H1 (cell line): ENCODE results near the gene WWC1. TPM values are rescaled to one million over a fixed set of nuclear protein-coding genes. Genes with fewer than 3 reads are reported as not detected.
"Not testable (repeated sequence)": the region's sequence is repeated elsewhere in the genome, so short reads cannot be mapped to it uniquely, and the experiment has no call there.

Source experiments
- CTCF ChIA-PET: fragments of 300-600 bp; sonication (Branson Sonifier 250); formaldehyde crosslinking; loops from one replicate; lab custom pipeline; 2021; ENCODE audit not compliant: partially characterized antibody; lab: Charles Lee
- POLR2A ChIA-PET: fragments of 300-600 bp; sonication (Branson Sonifier 250); formaldehyde crosslinking; loops from one replicate; lab custom pipeline; 2021; ENCODE audit warnings: inconsistent platforms; ENCODE audit not compliant: partially characterized antibody; lab: Charles Lee
- DNase-seq, 2 experiments: peaks; one replicate each; pipeline versions ENCODE4 v3.0.0 to v3.0.0-alpha.2; 2010 to 2022; ENCODE audit warnings: low spot score in 2 of 2, low read depth in 1 of 2, mixed read lengths in 1 of 2
- FAIRE-seq: peaks from 2 replicates; lab custom pipeline; 2011; peaks lifted over from hg19 to GRCh38; lab: Jason Lieb, UNC
- H2AFZ ChIP-seq: 2 replicates; pipeline ENCODE4 v1.8.1; 2012; ENCODE audit warnings: low read length, inconsistent platforms
- H2AK5ac ChIP-seq: 2 replicates; pipeline ENCODE4 v1.6.1; 2013; ENCODE audit warnings: low read depth, low read length
- H2BK120ac ChIP-seq: replicated peaks from 2 replicates; pipeline ENCODE3; 2013; ENCODE audit warnings: low read depth, low read length, inconsistent platforms
- H2BK12ac ChIP-seq: 2 replicates; pipeline ENCODE4 v1.6.1; 2013; ENCODE audit warnings: low read depth, low read length
- H2BK15ac ChIP-seq: 2 replicates; pipeline ENCODE4 v1.6.1; 2013; ENCODE audit warnings: low read length
- H2BK20ac ChIP-seq: 2 replicates; pipeline ENCODE4 v1.6.1; 2013; ENCODE audit warnings: low read length
- H2BK5ac ChIP-seq: 2 replicates; pipeline ENCODE4 v1.6.1; 2013; ENCODE audit warnings: low read depth, low read length
- H3K14ac ChIP-seq: 2 replicates; pipeline ENCODE4 v1.6.1; 2013; ENCODE audit warnings: inconsistent platforms; ENCODE audit not compliant: insufficient read length
- H3K18ac ChIP-seq: 2 replicates; pipeline ENCODE4 v1.6.1; 2013; ENCODE audit warnings: low read length; ENCODE audit errors: extremely low read depth
- H3K23ac ChIP-seq: 2 replicates; pipeline ENCODE4 v1.6.1; 2013; ENCODE audit warnings: inconsistent platforms; ENCODE audit not compliant: insufficient read length
- H3K23me2 ChIP-seq: 2 replicates; pipeline ENCODE4 v1.6.1; 2013; ENCODE audit warnings: low read depth, low read length
- H3K27ac ChIP-seq: 2 replicates; pipeline ENCODE4 v1.6.1; 2011; ENCODE audit warnings: low read depth, low read length, inconsistent platforms
- H3K27me3 ChIP-seq, 4 experiments: replicated peaks in 1 of 4; 1 replicate in 1 of 4; 2 replicates in 3 of 4; pipeline versions ENCODE4 v1.6.1 to v1.8.1; 2011 to 2013; ENCODE audit warnings: low read length in 3 of 4, mild to moderate bottlenecking in 3 of 4, inconsistent platforms in 2 of 4, mixed read lengths in 2 of 4, moderate library complexity in 1 of 4; ENCODE audit not compliant: control insufficient read depth in 3 of 4, insufficient read depth in 3 of 4; ENCODE audit errors: extremely low read depth in 1 of 4
- H3K36me3 ChIP-seq, 4 experiments: 2 replicates each; pipeline versions ENCODE4 v1.6.1 to v1.8.1; 2011 to 2013; ENCODE audit warnings: mild to moderate bottlenecking in 4 of 4, low read length in 3 of 4, moderate library complexity in 2 of 4, control low read depth in 1 of 4, inconsistent platforms in 1 of 4; ENCODE audit not compliant: insufficient read depth in 4 of 4, control insufficient read depth in 2 of 4
- H3K4ac ChIP-seq: replicated peaks from 2 replicates; pipeline ENCODE3; 2013; ENCODE audit warnings: low read length, low read depth, mixed read lengths, inconsistent platforms; ENCODE audit not compliant: insufficient read length
- H3K4me1 ChIP-seq, 4 experiments: replicated peaks in 1 of 4; 1 replicate in 1 of 4; 2 replicates in 3 of 4; pipeline versions ENCODE4 v1.6.1 to v1.8.1; 2011 to 2013; ENCODE audit warnings: low read length in 3 of 4, inconsistent platforms in 2 of 4, mixed read lengths in 1 of 4; ENCODE audit not compliant: insufficient read depth in 4 of 4, control insufficient read depth in 3 of 4
- H3K4me2 ChIP-seq, 2 experiments: 2 replicates each; pipeline versions ENCODE4 v1.6.1 to v1.8.1; 2011 to 2013; ENCODE audit warnings: low read depth in 2 of 2, low read length in 2 of 2, control low read depth in 1 of 2, inconsistent platforms in 1 of 2, mild to moderate bottlenecking in 1 of 2; ENCODE audit not compliant: insufficient read depth in 1 of 2
- H3K4me3 ChIP-seq, 4 experiments: fragments of 200-600, 300-600 bp in 1 of 4; sonication (generic), shearing (Covaris generic), sonication (Bioruptor Twin) in 1 of 4; 2 replicates each; pipeline versions ENCODE4 v1.5.1 to v1.8.1; 2011 to 2016; ENCODE audit warnings: low read length in 4 of 4, low read depth in 3 of 4, control low read depth in 2 of 4, inconsistent platforms in 2 of 4, mild to moderate bottlenecking in 2 of 4, mixed read lengths in 1 of 4, moderate library complexity in 1 of 4; ENCODE audit not compliant: insufficient read depth in 2 of 4; ENCODE audit errors: extremely low read depth in 1 of 4
- H3K56ac ChIP-seq: replicated peaks from 2 replicates; pipeline ENCODE3; 2013; ENCODE audit warnings: low read depth, mild to moderate bottlenecking, mixed read lengths, low read length, inconsistent platforms; ENCODE audit not compliant: insufficient read length
- H3K79me1 ChIP-seq: 2 replicates; pipeline ENCODE4 v1.6.1; 2013; ENCODE audit warnings: low read depth, low read length, control low read depth
- H3K79me2 ChIP-seq, 2 experiments: 2 replicates each; pipeline versions ENCODE4 v1.6.1 to v1.8.1; 2012 to 2013; ENCODE audit warnings: low read length in 2 of 2, mild to moderate bottlenecking in 2 of 2, inconsistent platforms in 1 of 2; ENCODE audit not compliant: insufficient read depth in 2 of 2, control insufficient read depth in 1 of 2
- H3K9ac ChIP-seq, 4 experiments: replicated peaks in 1 of 4; 1 replicate in 1 of 4; 2 replicates in 3 of 4; pipeline versions ENCODE4 v1.6.1 to v1.8.1; 2011 to 2013; ENCODE audit warnings: low read depth in 3 of 4, low read length in 3 of 4, control low read depth in 2 of 4, mild to moderate bottlenecking in 2 of 4, moderate library complexity in 2 of 4, inconsistent platforms in 1 of 4; ENCODE audit errors: extremely low read depth in 1 of 4
- H3K9me3 ChIP-seq, 2 experiments: 2 replicates each; pipeline versions ENCODE4 v1.6.1 to v1.8.1; 2012 to 2013; ENCODE audit warnings: mild to moderate bottlenecking in 2 of 2, moderate library complexity in 2 of 2, control low read depth in 1 of 2, inconsistent platforms in 1 of 2, low read depth in 1 of 2, low read length in 1 of 2, mixed read lengths in 1 of 2; ENCODE audit not compliant: insufficient read depth in 2 of 2
- H4K20me1 ChIP-seq, 2 experiments: replicated peaks in 1 of 2; 2 replicates each; pipeline versions ENCODE3 to v1.8.1; 2011 to 2013; ENCODE audit warnings: inconsistent platforms in 2 of 2, low read length in 2 of 2, mild to moderate bottlenecking in 1 of 2; ENCODE audit not compliant: insufficient read depth in 2 of 2, control insufficient read depth in 1 of 2
- H4K5ac ChIP-seq: 2 replicates; pipeline ENCODE4 v1.6.1; 2013; ENCODE audit warnings: low read length, low read depth, mixed read lengths, inconsistent platforms; ENCODE audit not compliant: insufficient read length
- H4K8ac ChIP-seq: 2 replicates; pipeline ENCODE4 v1.8.0; 2013; ENCODE audit warnings: mild to moderate bottlenecking, moderate library complexity, low read length, inconsistent platforms; ENCODE audit not compliant: insufficient read depth; ENCODE audit errors: extremely low read depth
- H4K91ac ChIP-seq: replicated peaks from 2 replicates; pipeline ENCODE3; 2013; ENCODE audit warnings: low read length, mixed read lengths, inconsistent platforms; ENCODE audit not compliant: insufficient read length
- WGBS, 2 experiments: shearing (Covaris generic) in 1 of 2; methylation state at CpG; one replicate each; pipeline versions ENCODE4 v1.1.6 to v1.1.7; 2013 to 2015; ENCODE audit warnings: low lambda C conversion rate in 2 of 2, mixed read lengths in 2 of 2, inconsistent platforms in 1 of 2, low coverage in 1 of 2, missing lambda C conversion rate in 1 of 2; ENCODE audit not compliant: insufficient replicate concordance in 2 of 2, insufficient coverage in 1 of 2, insufficient read length in 1 of 2; ENCODE audit errors: extremely low coverage in 1 of 2, missing lambda C conversion rate in 1 of 2; 5-methylcytosine and 5-hydroxymethylcytosine counted together
- polyA plus RNA-seq, 7 experiments: library from polyadenylated mRNA; depleted of rRNA in 3 of 7; stranded (reverse) in 5 of 7; unstranded in 2 of 7; fragments of >200 nt in 5 of 7; fragments of 200-250 nt in 2 of 7; gene quantifications; 1 replicate in 5 of 7; 2 replicates in 1 of 7; 4 replicates in 1 of 7; pipeline versions ENCODE4 v1.2.1 to v1.2.3, GENCODE V29; 2011 to 2013; ENCODE audit warnings: missing spikeins in 2 of 7, mixed read lengths in 2 of 7
- total RNA-seq: library from RNA; stranded (reverse); fragmentation: NEBNext Ultra II Directional; extraction: Animal tissue kit (Norgen Biotek cat#: 25700); gene quantifications from 2 replicates; pipeline ENCODE4 v1.2.1, GENCODE V29; 2021

Gene WWC1
- total and polyA plus RNA-seq, 2 of the 8 experiments (the other 6 are each of a cell fraction or from before 2014, with no cell fraction given) = 16.4 to 41.1 TPM

DNA sequence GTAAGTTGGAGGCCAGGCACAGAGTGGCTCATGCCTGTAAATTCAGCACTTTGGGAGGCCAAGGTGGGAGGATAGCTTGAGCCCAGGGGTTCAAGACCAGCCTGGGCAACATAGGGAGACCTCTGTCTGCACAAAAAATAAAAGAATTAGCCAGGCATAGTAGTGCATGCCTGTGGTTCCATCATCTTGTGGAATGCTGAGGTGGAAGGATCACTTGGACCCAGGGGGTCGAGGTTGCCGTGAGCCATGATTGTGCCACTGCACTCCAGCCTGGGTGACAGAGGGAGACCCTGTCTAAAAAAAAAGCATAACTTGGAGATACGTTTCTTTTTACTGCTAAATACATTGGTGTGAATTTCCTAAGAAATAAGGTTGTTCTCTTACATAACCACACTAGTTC lies 19.1 kb downstream of the WWC1 start:
- H3K4me2 ChIP-seq, H2BK15ac ChIP-seq, H2BK120ac ChIP-seq, H2AFZ ChIP-seq, H3K9ac ChIP-seq, DNase-seq, H4K91ac ChIP-seq, H3K18ac ChIP-seq, H3K14ac ChIP-seq, H3K23ac ChIP-seq, H2BK12ac ChIP-seq, H3K4ac ChIP-seq, H3K4me3 ChIP-seq, H3K23me2 ChIP-seq, H3K36me3 ChIP-seq, H3K56ac ChIP-seq, H4K8ac ChIP-seq, H2BK5ac ChIP-seq, FAIRE-seq, H3K4me1 ChIP-seq, H2AK5ac ChIP-seq, H2BK20ac ChIP-seq, H3K9me3 ChIP-seq, H3K79me1 ChIP-seq, H4K5ac ChIP-seq, H3K27ac ChIP-seq: not testable (repeated sequence)
- ChIA-PET POLR2A (interaction anchor here (1.4 to 1.8 kb wide), 2 partner anchors 11 to 37 kb away, joined by 3 to 5 read pairs; no protein-coding TSS in a partner anchor), CTCF (interaction anchor here (0.6 to 6.7 kb wide), 11 partner anchors 7 to 101 kb away, joined by 3 to 56 read pairs (median 6); partner anchors contain the start of gene WWC1)
- H3K27me3 ChIP-seq = peaks cover 0 to 14% (median 6%) of the 10 kb centered on the region in 4 experiments; a peak in 5 of 7 replicates
- H4K20me1 ChIP-seq = peaks cover 10 to 26% of the 10 kb centered on the region in 2 experiments
- 95% methylated on average over 3 of the region's 3 CpGs; no CpG with 5 or more reads in 1 of the 2 experiments for WGBS, 2 experiments
- peaks cover 7 to 25% of the 10 kb centered on the region in 2 experiments; a peak in 3 of 4 replicates for H3K79me2 ChIP-seq
